ENCODE data around the gene MED13L. TPM values are rescaled to one million over a fixed set of nuclear protein-coding genes. Genes with fewer than 3 reads are reported as not detected.
A peak's percentile ranks its signal among the peaks of the same experiment; 100 is the strongest.

MED13L gene
- total RNA-seq, 1 experiment from 2014 or later = 80.5 TPM

- no peaks in the 10 kb centered on the region for H3K36me3 Mint-ChIP-seq
- H3K9me3 Mint-ChIP-seq = no peaks in the 10 kb centered on the region
- peak overlapping the region; percentile 88; the same call in 1 of the 2 replicates for H3K27ac Mint-ChIP-seq
- TF ChIP-seq ZNF671 (CRISPR knock-in tag; IDR thresholded peaks at IDR 0.05) (no peak), NFATC4 (CRISPR knock-in tag; IDR thresholded peaks at IDR 0.05) (no peak), FOXK1 (CRISPR knock-in tag; IDR thresholded peaks at IDR 0.05) (no peak), PREB (CRISPR knock-in tag; IDR thresholded peaks at IDR 0.05; ENCODE audit: borderline replicate concordance) (no peak), CDX4 (CRISPR knock-in tag; IDR thresholded peaks at IDR 0.05; ENCODE audit: borderline replicate concordance) (no peak), SMAD4 (CRISPR knock-in tag; IDR thresholded peaks at IDR 0.05) (no peak), TEAD1 (CRISPR knock-in tag; IDR thresholded peaks at IDR 0.05) (no peak), FOXP4 (CRISPR knock-in tag; IDR thresholded peaks at IDR 0.05) (no peak), NFE2L1 (CRISPR knock-in tag; IDR thresholded peaks at IDR 0.05) (no peak), ATF2 (CRISPR knock-in tag; IDR thresholded peaks at IDR 0.05; ENCODE audit: borderline replicate concordance, low read depth) (no peak), E2F1 (CRISPR knock-in tag; IDR thresholded peaks at IDR 0.05) (no peak)
- H3K4me1 Mint-ChIP-seq = peaks cover 59% of the 10 kb centered on the region
- ATAC-seq (no peak), DNase-seq (ENCODE audit: low spot score) (no peak)
- H3K4me3 Mint-ChIP-seq = no peak overlapping the region
- ChIA-PET CTCF (no interaction called here), POLR2A (no interaction called here)
- H3K27me3 Mint-ChIP-seq (ENCODE audit: low read depth) = no peaks in the 10 kb centered on the region
Measured at GRCh38 chr12:116206828-116207227, 70.7 kb downstream of the MED13L start.

- ATAC-seq (no peak), DNase-seq (ENCODE audit: low spot score) (no peak)
- no peak overlapping the region for H3K4me3 Mint-ChIP-seq
- no peaks in the 10 kb centered on the region for H3K36me3 Mint-ChIP-seq
- TF ChIP-seq TP53 (CRISPR knock-in tag; IDR thresholded peaks at IDR 0.05) = no peak
- no peak for TF ChIP-seq NR1H2 (CRISPR knock-in tag; IDR thresholded peaks at IDR 0.05)
- TF ChIP-seq PRRX2 (CRISPR knock-in tag; IDR thresholded peaks at IDR 0.05) = no peak
- no peak for TF ChIP-seq TEAD1 (CRISPR knock-in tag; IDR thresholded peaks at IDR 0.05)
- no peak for TF ChIP-seq ZNF425 (CRISPR knock-in tag; conservative IDR thresholded peaks at IDR 0.05)
- no peak for TF ChIP-seq NFATC4 (CRISPR knock-in tag; IDR thresholded peaks at IDR 0.05)
- TF ChIP-seq GRHL2 (CRISPR knock-in tag; IDR thresholded peaks at IDR 0.05; ENCODE audit: insufficient replicate concordance, severe bottlenecking) = no peak
- no peak for TF ChIP-seq FOXK1 (CRISPR knock-in tag; IDR thresholded peaks at IDR 0.05)
- no peak for TF ChIP-seq SP1 (CRISPR knock-in tag; conservative IDR thresholded peaks at IDR 0.05)
- no peak for TF ChIP-seq SMAD4 (CRISPR knock-in tag; IDR thresholded peaks at IDR 0.05)
- no peak for TF ChIP-seq ZBTB21 (CRISPR knock-in tag; IDR thresholded peaks at IDR 0.05; ENCODE audit: borderline replicate concordance)
- no peak for TF ChIP-seq ZNF423 (CRISPR knock-in tag; IDR thresholded peaks at IDR 0.05)
- no peaks in the 10 kb centered on the region for H3K27me3 Mint-ChIP-seq (ENCODE audit: low read depth)
- H3K4me1 Mint-ChIP-seq = peaks cover 57% of the 10 kb centered on the region
- H3K27ac Mint-ChIP-seq = peak overlapping the region; percentile 20
- ChIA-PET POLR2A (no interaction called here), CTCF (interaction anchor here (0.9 to 1.4 kb wide), 2 partner anchors 32 to 151 kb away, joined by 4 to 6 read pairs; no protein-coding TSS in a partner anchor)
- H3K9me3 Mint-ChIP-seq = no peaks in the 10 kb centered on the region
Measured at GRCh38 chr12:116204785-116205184, 72.7 kb downstream of the MED13L start.

All from WTC11 (cell line).